Endodermal cell (in vitro differentiated cells): ENCODE results near the gene PAPOLB. TPM values are rescaled to one million over a fixed set of nuclear protein-coding genes. Genes with fewer than 3 reads are reported as not detected.

Source experiments
- DNase-seq: peaks from one replicate; pipeline ENCODE4 v3.0.0-alpha.2; 2017
- H3K27ac ChIP-seq: 2 replicates; pipeline ENCODE4 v1.5.1; 2013; ENCODE audit warnings: mild to moderate bottlenecking, low read depth, low read length, moderate library complexity
- H3K27me3 ChIP-seq: 2 replicates; pipeline ENCODE4 v1.6.1; 2013; ENCODE audit warnings: mild to moderate bottlenecking, low read length, moderate library complexity; ENCODE audit not compliant: insufficient read depth, control insufficient read depth, poor library complexity, severe bottlenecking
- H3K36me3 ChIP-seq: 2 replicates; pipeline ENCODE4 v1.7.0; 2013; ENCODE audit warnings: mild to moderate bottlenecking, low read length, moderate library complexity; ENCODE audit not compliant: control insufficient read depth, insufficient read depth
- H3K4me1 ChIP-seq: one replicate; pipeline ENCODE4 v1.7.0; 2013; ENCODE audit warnings: low read length; ENCODE audit not compliant: control insufficient read depth, insufficient read depth
- H3K4me3 ChIP-seq: 2 replicates; pipeline ENCODE4 v1.5.1; 2013; ENCODE audit warnings: mild to moderate bottlenecking, low read length, moderate library complexity
- H3K9ac ChIP-seq: 2 replicates; pipeline ENCODE4 v1.6.1; 2013; ENCODE audit warnings: mild to moderate bottlenecking, low read length, moderate library complexity; ENCODE audit not compliant: poor library complexity, severe bottlenecking; ENCODE audit errors: extremely low read depth
- H3K9me3 ChIP-seq: 2 replicates; pipeline ENCODE4 v1.6.1; 2013; ENCODE audit warnings: mild to moderate bottlenecking, low read length, moderate library complexity; ENCODE audit not compliant: control insufficient read depth
- H3K27ac Mint-ChIP-seq: 2 replicates; pipeline ENCODE4 v1.8.0; 2020; ENCODE audit warnings: mixed read lengths
- H3K27me3 Mint-ChIP-seq: 2 replicates; pipeline ENCODE4 v1.8.0; 2021; ENCODE audit warnings: mild to moderate bottlenecking, mixed read lengths; ENCODE audit not compliant: insufficient read depth
- H3K36me3 Mint-ChIP-seq: 2 replicates; pipeline ENCODE4 v1.8.0; 2020; ENCODE audit warnings: low read depth, mixed read lengths
- H3K4me1 Mint-ChIP-seq: 2 replicates; pipeline ENCODE4 v1.8.0; 2020; ENCODE audit warnings: mixed read lengths
- H3K4me3 Mint-ChIP-seq: 2 replicates; pipeline ENCODE4 v1.8.0; 2020; ENCODE audit warnings: mild to moderate bottlenecking, moderate library complexity, mixed read lengths
- H3K9me3 Mint-ChIP-seq: 2 replicates; pipeline ENCODE4 v1.8.0; 2020; ENCODE audit warnings: mild to moderate bottlenecking, mixed read lengths
- CTCF ChIP-seq: fragments of 200-600 bp; sonication (generic); conservative IDR thresholded peaks from 2 replicates; pipeline ENCODE4 v1.5.0; 2021; ENCODE audit warnings: antibody characterized with exemption, mild to moderate bottlenecking
- WGBS, 2 experiments: methylation state at CpG; one replicate each; pipeline versions ENCODE4 v1.1.5 to v1.1.7; 2013; ENCODE audit warnings: missing lambda C conversion rate in 2 of 2, mixed read lengths in 1 of 2; ENCODE audit not compliant: insufficient coverage in 1 of 2, insufficient read length in 1 of 2; 5-methylcytosine and 5-hydroxymethylcytosine counted together
- total RNA-seq, 2 donors: library from RNA; stranded (reverse); fragmentation: NEBNext Ultra II Directional in 1 of 2; extraction: Animal tissue kit (Norgen Biotek cat#: 25700) in 1 of 2; gene quantifications; 2 replicates in 1 of 2; 3 replicates in 1 of 2; pipeline ENCODE4 v1.2.1, GENCODE V29; 2021

PAPOLB gene
- total RNA-seq, 2 donors from 2014 or later = 1.2 to 1.8 TPM

- Mint-ChIP-seq H3K27ac (peak overlapping the region; percentile 20), H3K4me3 (no peak overlapping the region), H3K27me3 (no peaks in the 10 kb centered on the region), H3K9me3 (peaks cover 6% of the 10 kb centered on the region), H3K4me1 (peaks cover 39% of the 10 kb centered on the region), H3K36me3 (peaks cover 30% of the 10 kb centered on the region)
- Histone ChIP-seq H3K36me3 (peaks cover 5% of the 10 kb centered on the region), H3K4me1 (peaks cover 3% of the 10 kb centered on the region), H3K27ac (peak overlapping the region; percentile 14), H3K27me3 (no peaks in the 10 kb centered on the region), H3K4me3 (peak overlapping the region; percentile 49), H3K9me3 (peaks cover 26% of the 10 kb centered on the region), H3K9ac (no peak overlapping the region)
- TF ChIP-seq CTCF = no peak
- no peak for DNase-seq
- 71 to 85% methylated on average over 6 to 10 of the region's 10 CpGs for WGBS, 2 experiments
Observed at GRCh38 chr7:4856336-4857057, 5.3 kb downstream of the PAPOLB start.

GRCh38 chr7:4854916-4855315 lies 6.9 kb downstream of the PAPOLB start:
- Histone ChIP-seq H3K9ac (no peak overlapping the region), H3K9me3 (peaks cover 30% of the 10 kb centered on the region), H3K36me3 (peaks cover 5% of the 10 kb centered on the region), H3K27me3 (no peaks in the 10 kb centered on the region), H3K4me3 (no peak overlapping the region), H3K4me1 (peaks cover 7% of the 10 kb centered on the region), H3K27ac (no peak overlapping the region)
- TF ChIP-seq CTCF = no peak
- WGBS, 2 experiments = 86 to 91% methylated on average over 1 to 6 of the region's 6 CpGs
- Mint-ChIP-seq H3K4me3 (no peak overlapping the region), H3K27ac (peak overlapping the region; percentile 28), H3K36me3 (peaks cover 37% of the 10 kb centered on the region), H3K27me3 (no peaks in the 10 kb centered on the region), H3K4me1 (peaks cover 45% of the 10 kb centered on the region), H3K9me3 (peaks cover 14% of the 10 kb centered on the region)
- no peak for DNase-seq

- peaks cover 30% of the 10 kb centered on the region for H3K9me3 ChIP-seq
- no peaks in the 10 kb centered on the region for H3K27me3 ChIP-seq
- no peak for TF ChIP-seq CTCF
- H3K27ac ChIP-seq = no peak overlapping the region
- no peak overlapping the region for H3K4me3 Mint-ChIP-seq
- DNase-seq = no peak
- no peak overlapping the region for H3K27ac Mint-ChIP-seq
- WGBS, 2 experiments = 92 to 95% methylated on average over 6 of the region's 6 CpGs
- no peaks in the 10 kb centered on the region for H3K27me3 Mint-ChIP-seq
- peaks cover 5% of the 10 kb centered on the region for H3K36me3 ChIP-seq
- H3K4me1 ChIP-seq = peaks cover 4% of the 10 kb centered on the region
- H3K4me1 Mint-ChIP-seq = peaks cover 33% of the 10 kb centered on the region
- H3K9ac ChIP-seq = no peak overlapping the region
- H3K36me3 Mint-ChIP-seq = peaks cover 45% of the 10 kb centered on the region
- H3K9me3 Mint-ChIP-seq = peaks cover 14% of the 10 kb centered on the region
- H3K4me3 ChIP-seq = no peak overlapping the region
Observed at GRCh38 chr7:4851459-4852422, 10.1 kb downstream of the PAPOLB start.
